K562 (cell line): ENCODE results near the gene MEX3D. TPM values are rescaled to one million over a fixed set of nuclear protein-coding genes. Genes with fewer than 3 reads are reported as not detected.

Experiments
- FOXA1 ChIP-seq: fragments of 450-650 bp; IDR thresholded peaks from 2 replicates; pipeline ENCODE4 v1.6.1; 2016; ENCODE audit warnings: mild to moderate bottlenecking, borderline replicate concordance
- FOXP1 ChIP-seq: sonication (generic); formaldehyde crosslinking; IDR thresholded peaks from 2 replicates; pipeline ENCODE4 v1.8.0; 2022; ENCODE audit warnings: mild to moderate bottlenecking, missing genetic modification reagents
- HMG20B ChIP-seq: fragments of 250-450 bp; sonication (Bioruptor Pico); IDR thresholded peaks from 2 replicates; pipeline ENCODE4 v1.5.0; 2021; ENCODE audit warnings: mild to moderate bottlenecking
- MEF2A ChIP-seq: IDR thresholded peaks from 2 replicates; pipeline ENCODE4 v1.6.1; 2011; ENCODE audit warnings: low read depth, mild to moderate bottlenecking, low read length, moderate library complexity; ENCODE audit not compliant: control insufficient read depth
- NCOA6 ChIP-seq: fragments of 450-650 bp; IDR thresholded peaks from 2 replicates; pipeline ENCODE4 v1.6.1; 2017; ENCODE audit warnings: mild to moderate bottlenecking
- TRIM28 ChIP-seq: fragments of 450-650 bp; IDR thresholded peaks from 2 replicates; pipeline ENCODE4 v1.6.1; 2017
- YBX1 ChIP-seq: fragments of 450-650 bp; IDR thresholded peaks from 2 replicates; pipeline ENCODE4 v1.7.1; 2016; ENCODE audit warnings: mild to moderate bottlenecking
- ZNF174 ChIP-seq: fragments of 250-450 bp; sonication (Bioruptor Pico); IDR thresholded peaks from 2 replicates; pipeline ENCODE4 v1.4.0; 2020; ENCODE audit warnings: mild to moderate bottlenecking
- ZNF395 ChIP-seq: fragments of 200-800 bp; sonication (Bioruptor generic); IDR thresholded peaks from 2 replicates; pipeline ENCODE4 v1.6.1; 2017; ENCODE audit warnings: missing genetic modification characterization, missing compliant biosample characterization
- ZNF512 ChIP-seq: IDR thresholded peaks from 2 replicates; pipeline ENCODE4 v1.6.1; 2016; ENCODE audit warnings: missing genetic modification characterization, missing compliant biosample characterization
- ZNF76 ChIP-seq: fragments of 250-450 bp; sonication (Bioruptor Pico); IDR thresholded peaks from 2 replicates; pipeline ENCODE4 v1.4.0; 2020; ENCODE audit warnings: mild to moderate bottlenecking, moderate library complexity, borderline replicate concordance
- polyA plus RNA-seq, 8 experiments: library from polyadenylated mRNA; depleted of rRNA in 4 of 8; stranded (reverse) in 5 of 8; unstranded in 3 of 8; fragments of >200 nt; fragmentation: Nextera tagmentation in 2 of 8; fragmentation: Illumina TruSeq in 1 of 8; extraction: Ambion mirVana in 2 of 8; extraction: Trizol in 1 of 8; gene quantifications; 2 replicates each; pipeline versions ENCODE4 v1.2.1 to v1.2.3, GENCODE V29; 2011 to 2014; ENCODE audit warnings: inconsistent platforms in 1 of 8, missing spikeins in 1 of 8
- total RNA-seq, 7 experiments: library from RNA; depleted of rRNA in 6 of 7; stranded (reverse); fragments of >200 nt in 6 of 7; fragmentation: Illumina TruSeq in 2 of 7; extraction: Trizol in 2 of 7; gene quantifications; 2 replicates each; pipeline versions ENCODE4 v1.2.1 to v1.2.3, GENCODE V29; 2011 to 2021; ENCODE audit warnings: low replicate concordance in 1 of 7
- TF ChIP-seq, protein P1 (sequence below), 2 experiments: IDR thresholded peaks in 1 of 2; conservative IDR thresholded peaks in 1 of 2; 2 replicates each; pipeline ENCODE4 v1.6.1; 2016; ENCODE audit warnings: low read depth in 2 of 2, mild to moderate bottlenecking in 1 of 2, missing compliant biosample characterization in 1 of 2, missing genetic modification characterization in 1 of 2, moderate library complexity in 1 of 2
- TF ChIP-seq, protein P2 (sequence below): fragments of 250-450 bp; sonication (Bioruptor Pico); IDR thresholded peaks from 2 replicates; pipeline ENCODE4 v1.5.0; 2021; ENCODE audit warnings: mild to moderate bottlenecking, borderline replicate concordance
- TF ChIP-seq, protein P3 (sequence below): fragments of 450-650 bp; IDR thresholded peaks from 2 replicates; pipeline ENCODE4 v1.6.1; 2018; ENCODE audit not compliant: partially characterized antibody

The MEX3D gene
- total and polyA plus RNA-seq, 9 of the 15 experiments (the other 6 are each of a cell fraction or from before 2014, with no cell fraction given) = 1.7 to 39.3 (median 5.7) TPM

- TF ChIP-seq, protein P1, sequence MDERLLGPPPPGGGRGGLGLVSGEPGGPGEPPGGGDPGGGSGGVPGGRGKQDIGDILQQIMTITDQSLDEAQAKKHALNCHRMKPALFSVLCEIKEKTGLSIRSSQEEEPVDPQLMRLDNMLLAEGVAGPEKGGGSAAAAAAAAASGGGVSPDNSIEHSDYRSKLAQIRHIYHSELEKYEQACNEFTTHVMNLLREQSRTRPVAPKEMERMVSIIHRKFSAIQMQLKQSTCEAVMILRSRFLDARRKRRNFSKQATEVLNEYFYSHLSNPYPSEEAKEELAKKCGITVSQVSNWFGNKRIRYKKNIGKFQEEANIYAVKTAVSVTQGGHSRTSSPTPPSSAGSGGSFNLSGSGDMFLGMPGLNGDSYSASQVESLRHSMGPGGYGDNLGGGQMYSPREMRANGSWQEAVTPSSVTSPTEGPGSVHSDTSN (CRISPR knock-in tag; IDR thresholded peaks at IDR 0.05; ENCODE audit: low read depth) = no peak
- TF ChIP-seq, protein P1 (tag; conservative IDR thresholded peaks at IDR 0.05; ENCODE audit: low read depth) = no peak
- TF ChIP-seq ZNF512 (tag) = no peak
- no peak for TF ChIP-seq FOXA1
- TF ChIP-seq MEF2A = no peak
- TF ChIP-seq, protein P2, sequence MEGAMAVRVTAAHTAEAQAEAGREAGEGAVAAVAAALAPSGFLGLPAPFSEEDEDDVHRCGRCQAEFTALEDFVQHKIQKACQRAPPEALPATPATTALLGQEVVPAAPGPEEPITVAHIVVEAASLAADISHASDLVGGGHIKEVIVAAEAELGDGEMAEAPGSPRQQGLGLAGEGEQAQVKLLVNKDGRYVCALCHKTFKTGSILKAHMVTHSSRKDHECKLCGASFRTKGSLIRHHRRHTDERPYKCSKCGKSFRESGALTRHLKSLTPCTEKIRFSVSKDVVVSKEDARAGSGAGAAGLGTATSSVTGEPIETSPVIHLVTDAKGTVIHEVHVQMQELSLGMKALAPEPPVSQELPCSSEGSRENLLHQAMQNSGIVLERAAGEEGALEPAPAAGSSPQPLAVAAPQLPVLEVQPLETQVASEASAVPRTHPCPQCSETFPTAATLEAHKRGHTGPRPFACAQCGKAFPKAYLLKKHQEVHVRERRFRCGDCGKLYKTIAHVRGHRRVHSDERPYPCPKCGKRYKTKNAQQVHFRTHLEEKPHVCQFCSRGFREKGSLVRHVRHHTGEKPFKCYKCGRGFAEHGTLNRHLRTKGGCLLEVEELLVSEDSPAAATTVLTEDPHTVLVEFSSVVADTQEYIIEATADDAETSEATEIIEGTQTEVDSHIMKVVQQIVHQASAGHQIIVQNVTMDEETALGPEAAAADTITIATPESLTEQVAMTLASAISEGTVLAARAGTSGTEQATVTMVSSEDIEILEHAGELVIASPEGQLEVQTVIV (CRISPR knock-in tag) = no peak
- peak; percentile 89 for TF ChIP-seq FOXP1
- TF ChIP-seq TRIM28 = no peak
- TF ChIP-seq, protein P3, sequence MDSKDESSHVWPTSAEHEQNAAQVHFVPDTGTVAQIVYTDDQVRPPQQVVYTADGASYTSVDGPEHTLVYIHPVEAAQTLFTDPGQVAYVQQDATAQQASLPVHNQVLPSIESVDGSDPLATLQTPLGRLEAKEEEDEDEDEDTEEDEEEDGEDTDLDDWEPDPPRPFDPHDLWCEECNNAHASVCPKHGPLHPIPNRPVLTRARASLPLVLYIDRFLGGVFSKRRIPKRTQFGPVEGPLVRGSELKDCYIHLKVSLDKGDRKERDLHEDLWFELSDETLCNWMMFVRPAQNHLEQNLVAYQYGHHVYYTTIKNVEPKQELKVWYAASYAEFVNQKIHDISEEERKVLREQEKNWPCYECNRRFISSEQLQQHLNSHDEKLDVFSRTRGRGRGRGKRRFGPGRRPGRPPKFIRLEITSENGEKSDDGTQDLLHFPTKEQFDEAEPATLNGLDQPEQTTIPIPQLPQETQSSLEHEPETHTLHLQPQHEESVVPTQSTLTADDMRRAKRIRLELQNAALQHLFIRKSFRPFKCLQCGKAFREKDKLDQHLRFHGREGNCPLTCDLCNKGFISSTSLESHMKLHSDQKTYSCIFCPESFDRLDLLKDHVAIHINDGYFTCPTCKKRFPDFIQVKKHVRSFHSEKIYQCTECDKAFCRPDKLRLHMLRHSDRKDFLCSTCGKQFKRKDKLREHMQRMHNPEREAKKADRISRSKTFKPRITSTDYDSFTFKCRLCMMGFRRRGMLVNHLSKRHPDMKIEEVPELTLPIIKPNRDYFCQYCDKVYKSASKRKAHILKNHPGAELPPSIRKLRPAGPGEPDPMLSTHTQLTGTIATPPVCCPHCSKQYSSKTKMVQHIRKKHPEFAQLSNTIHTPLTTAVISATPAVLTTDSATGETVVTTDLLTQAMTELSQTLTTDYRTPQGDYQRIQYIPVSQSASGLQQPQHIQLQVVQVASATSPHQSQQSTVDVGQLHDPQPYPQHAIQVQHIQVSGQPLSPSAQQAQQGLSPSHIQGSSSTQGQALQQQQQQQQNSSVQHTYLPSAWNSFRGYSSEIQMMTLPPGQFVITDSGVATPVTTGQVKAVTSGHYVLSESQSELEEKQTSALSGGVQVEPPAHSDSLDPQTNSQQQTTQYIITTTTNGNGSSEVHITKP = no peak
- no peak for TF ChIP-seq YBX1
- TF ChIP-seq ZNF395 (CRISPR knock-in tag) = peak; percentile 29; the same call in 1 of the 2 replicates
- no peak for TF ChIP-seq ZNF174
- no peak for TF ChIP-seq HMG20B (CRISPR knock-in tag)
- TF ChIP-seq ZNF76 (CRISPR knock-in tag) = no peak
- TF ChIP-seq NCOA6 = peak; percentile 65; the same call in 1 of the 2 replicates
These were observed 24.1 kb upstream of the MEX3D start (continued) for GRCh38 chr19:1592024-1592754.
